GM21576 (cell line): ENCODE results near the gene CCL26.

Experiments
- ATAC-seq: cut with Tn5 transposase; IDR thresholded peaks from one replicate; pipeline ENCODE4 v1.9.1; 2021; ENCODE audit warnings: mild to moderate bottlenecking, moderate library complexity; ENCODE audit not compliant: unreplicated experiment

Gene CCL26

GRCh38 chr7:75772081-75773077, at the start of gene CCL26:
Gene CCL26, minus strand, starts transcription at chr7:75772211. Its CDS starts 35 bp downstream, at chr7:75772176.
- ATAC-seq = no peak

GRCh38 chr7:75820688-75821087, 48.7 kb upstream of the CCL26 start:
- ATAC-seq = no peak

DNA sequence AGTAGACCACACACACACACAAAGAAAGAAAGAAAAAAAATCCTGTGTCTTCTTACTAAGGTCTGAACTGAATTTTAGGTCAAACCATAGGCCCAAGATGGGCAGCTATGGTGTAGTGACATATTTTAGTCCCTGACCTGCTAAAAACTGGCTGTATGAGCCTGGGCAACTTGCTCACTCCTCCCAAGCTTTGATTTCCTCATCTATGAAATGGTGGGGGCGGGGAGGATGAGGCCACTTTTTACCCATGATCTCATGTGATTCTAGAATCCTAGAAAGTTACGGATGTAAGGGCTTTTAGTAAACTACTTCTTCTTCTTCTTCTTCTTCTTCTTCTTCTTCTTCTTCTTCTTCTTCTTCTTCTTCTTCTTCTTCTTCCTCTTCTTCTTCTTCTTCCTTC, 47.7 kb upstream of the CCL26 start:
- no peak for ATAC-seq

DNA sequence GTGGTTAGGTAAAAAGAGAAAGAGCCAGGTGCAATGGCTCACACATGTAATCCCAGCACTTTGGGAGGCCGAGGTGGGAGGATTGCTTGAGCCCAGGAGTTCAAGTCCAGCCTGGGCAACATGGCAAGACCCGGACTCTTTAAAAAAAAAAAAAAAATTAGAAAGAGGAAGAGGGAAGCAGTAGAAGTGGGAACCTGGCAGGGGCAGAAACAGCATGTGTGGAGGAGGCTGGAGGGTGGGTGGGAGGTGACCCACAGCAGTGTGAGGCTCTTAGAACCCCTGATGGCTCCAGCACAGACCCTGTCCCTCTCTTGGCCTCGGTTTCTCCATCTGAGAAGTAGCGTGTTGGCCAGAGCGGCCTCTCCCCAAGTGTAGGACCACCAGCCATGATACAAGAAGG, 46.5 kb upstream of the CCL26 start:
- no peak for ATAC-seq

DNA sequence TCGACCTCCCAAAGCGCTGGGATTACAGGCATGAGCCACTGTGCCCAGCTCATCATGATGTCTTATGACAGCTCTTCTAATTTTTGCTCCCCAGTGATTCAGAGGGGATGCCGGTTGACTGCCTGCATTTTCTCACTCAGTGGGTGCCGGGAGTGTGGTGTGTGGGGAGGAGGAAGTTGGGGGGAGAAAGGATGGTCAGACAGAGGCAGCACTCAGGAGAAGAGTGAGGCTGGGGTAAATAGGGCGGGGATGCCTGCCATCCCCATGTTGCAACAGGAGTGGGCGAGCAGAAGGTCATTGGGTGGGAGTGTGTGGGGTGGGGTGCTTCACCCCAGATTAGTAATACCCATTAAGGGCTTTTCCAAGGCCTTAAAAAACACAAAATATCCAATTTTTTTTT, 45.1 kb upstream of the CCL26 start:
- no peak for ATAC-seq

DNA sequence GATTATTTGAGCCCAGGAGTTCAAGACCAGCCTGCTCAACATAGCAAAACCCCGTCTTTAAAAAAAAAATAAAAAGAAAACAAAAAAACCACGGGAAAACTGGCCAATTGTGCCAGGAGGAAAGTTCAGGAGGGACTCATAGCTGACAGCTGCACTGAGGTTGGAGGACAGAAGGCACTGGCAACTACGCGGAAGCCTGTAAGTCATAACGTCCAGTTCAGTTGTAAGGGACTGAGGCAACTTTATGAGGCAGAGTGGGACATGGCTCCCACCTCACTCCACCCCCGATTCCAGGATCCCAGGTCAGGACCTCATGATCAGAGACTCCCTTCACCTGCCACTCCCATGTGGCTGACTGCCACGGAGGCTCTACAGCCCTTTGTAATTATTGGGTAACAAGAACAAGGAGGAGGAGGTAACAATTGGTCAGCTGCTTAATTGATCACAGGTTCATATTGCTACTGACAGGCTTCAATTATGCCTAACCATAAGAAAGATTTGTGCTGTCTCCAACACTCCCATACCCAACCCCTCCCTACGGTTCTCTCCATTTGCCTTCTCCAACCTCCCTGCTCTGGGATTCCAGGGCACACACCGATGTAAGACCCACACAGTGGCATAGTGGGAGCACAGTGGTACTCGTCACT, 43.5 kb upstream of the CCL26 start:
- ATAC-seq = no peak

GRCh38 chr7:75814407-75814947, 42.5 kb upstream of the CCL26 start:
- no peak for ATAC-seq

- no peak for ATAC-seq
Observed at GRCh38 chr7:75813781-75814236, 41.8 kb upstream of the CCL26 start, which contains the start of gene CCL24. Gene CCL24, minus strand, starts transcription at chr7:75813806. Its CDS starts 91 bp downstream, at chr7:75813715.

- ATAC-seq = no peak
Observed at GRCh38 chr7:75813084-75813483, 41.1 kb upstream of the CCL26 start.

DNA sequence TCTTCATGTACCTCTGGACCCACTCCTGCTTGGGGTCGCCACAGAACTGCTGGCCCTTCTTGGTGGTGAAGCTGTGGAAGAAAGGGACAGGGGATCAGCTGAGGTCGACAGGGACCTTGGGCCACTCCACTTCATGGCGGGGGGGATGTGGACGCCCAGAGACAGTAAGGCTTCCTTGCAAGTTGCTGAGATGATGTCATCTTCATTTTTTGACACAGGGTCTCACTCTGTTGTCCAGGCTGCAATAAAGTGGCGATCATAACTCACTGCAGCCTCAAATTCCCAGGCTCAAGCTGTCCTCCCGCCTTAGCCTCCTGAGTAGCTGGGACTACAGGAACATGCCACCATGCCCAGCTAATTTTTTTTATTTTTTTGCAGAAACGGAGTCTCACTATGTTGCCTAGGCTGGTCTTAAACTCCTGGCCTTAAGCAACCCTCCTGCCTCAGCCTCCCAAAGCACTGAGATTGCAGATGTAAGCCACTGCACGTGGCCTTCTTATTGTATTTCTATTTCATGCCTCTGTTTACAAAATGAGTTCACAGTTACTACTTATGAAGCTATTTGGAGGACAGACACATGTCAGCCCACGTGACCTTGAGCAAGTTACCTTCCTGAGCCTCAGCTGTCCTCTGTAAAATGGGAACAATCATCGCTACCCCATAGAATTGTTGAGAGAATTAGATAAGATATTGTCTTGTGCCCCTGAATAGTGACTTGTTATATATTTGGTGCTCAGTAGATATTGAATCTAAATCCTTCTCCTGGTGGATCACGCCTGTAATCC, 40.1 kb upstream of the CCL26 start:
- ATAC-seq = no peak

GRCh38 chr7:75809396-75809795, 37.4 kb upstream of the CCL26 start:
- no peak for ATAC-seq

GRCh38 chr7:75808106-75808505, 36.1 kb upstream of the CCL26 start:
- no peak for ATAC-seq

- no peak for ATAC-seq
Observed at GRCh38 chr7:75807452-75807851, 35.4 kb upstream of the CCL26 start.

- ATAC-seq = no peak
Observed at GRCh38 chr7:75806560-75807307, 34.7 kb upstream of the CCL26 start.

DNA sequence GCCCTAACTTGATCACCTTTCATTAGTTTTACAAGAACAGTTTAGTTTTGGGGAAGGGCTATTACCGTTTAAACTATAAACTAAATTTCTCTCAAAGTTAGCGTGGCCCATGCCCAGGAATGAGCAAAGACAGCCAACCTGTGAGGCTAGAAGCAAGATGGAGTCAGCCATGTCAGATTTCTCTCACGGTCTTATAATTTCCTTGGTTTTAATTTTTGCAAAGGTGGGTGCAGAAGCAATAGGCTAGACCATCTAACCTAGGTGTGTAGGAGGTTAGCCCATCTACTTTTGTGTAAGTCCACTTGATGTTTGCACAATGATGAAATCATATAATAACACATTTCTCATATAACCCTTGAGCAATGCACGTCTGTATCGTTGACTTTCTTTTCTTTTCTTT, 32.7 kb upstream of the CCL26 start:
- no peak for ATAC-seq

DNA sequence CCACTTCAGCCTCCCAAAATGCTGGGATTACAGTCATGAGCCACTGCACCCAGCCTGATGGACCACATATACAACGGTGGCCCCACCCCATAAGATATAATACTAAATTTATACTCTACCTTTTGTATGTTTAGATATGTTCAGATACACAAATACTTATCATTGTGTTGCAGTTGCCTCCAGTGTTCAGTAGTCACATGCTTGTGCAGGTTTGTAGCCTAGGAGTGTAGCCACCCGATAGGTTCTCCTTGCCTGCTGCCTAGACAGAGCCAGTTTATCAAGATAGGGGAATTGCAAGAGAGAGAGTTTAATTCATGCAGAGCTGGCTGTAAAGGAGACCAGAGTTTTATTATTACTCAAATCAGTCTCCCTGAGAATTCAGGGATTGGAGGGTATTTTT, 32.0 kb upstream of the CCL26 start:
- no peak for ATAC-seq

DNA sequence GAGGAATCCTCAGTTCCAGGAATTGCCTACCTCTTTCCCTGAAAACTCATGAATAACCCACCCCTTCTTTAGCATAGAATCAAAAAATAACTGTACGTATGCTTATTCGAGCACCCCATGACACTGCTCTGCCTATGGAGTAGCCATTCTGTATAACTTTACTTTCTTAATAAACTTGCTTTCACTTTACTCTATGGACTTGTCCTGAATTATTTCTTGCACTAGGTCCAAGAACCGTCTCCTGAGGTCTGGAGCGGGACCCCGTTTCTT, 30.5 kb upstream of the CCL26 start:
- ATAC-seq = no peak

DNA sequence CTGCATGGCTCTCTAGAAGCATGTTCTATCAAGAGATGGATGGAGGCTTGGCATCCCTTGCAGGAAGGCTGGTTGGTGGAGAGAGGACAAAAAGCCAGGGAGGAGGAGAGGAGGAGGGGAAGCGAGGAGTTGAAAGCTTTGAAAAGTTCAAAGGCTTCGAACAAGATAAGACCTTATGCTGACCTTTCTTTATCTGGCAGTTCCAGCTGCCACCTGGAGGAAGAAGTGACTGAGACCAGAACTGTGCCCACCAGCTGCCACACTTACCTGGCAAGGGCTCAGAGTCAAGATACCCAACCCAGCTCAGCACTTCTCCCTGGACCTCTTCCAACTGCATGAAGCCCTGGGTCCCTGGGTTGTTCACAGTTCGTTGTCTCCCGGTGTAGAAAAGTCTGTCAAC, 26.8 kb upstream of the CCL26 start:
- no peak for ATAC-seq

DNA sequence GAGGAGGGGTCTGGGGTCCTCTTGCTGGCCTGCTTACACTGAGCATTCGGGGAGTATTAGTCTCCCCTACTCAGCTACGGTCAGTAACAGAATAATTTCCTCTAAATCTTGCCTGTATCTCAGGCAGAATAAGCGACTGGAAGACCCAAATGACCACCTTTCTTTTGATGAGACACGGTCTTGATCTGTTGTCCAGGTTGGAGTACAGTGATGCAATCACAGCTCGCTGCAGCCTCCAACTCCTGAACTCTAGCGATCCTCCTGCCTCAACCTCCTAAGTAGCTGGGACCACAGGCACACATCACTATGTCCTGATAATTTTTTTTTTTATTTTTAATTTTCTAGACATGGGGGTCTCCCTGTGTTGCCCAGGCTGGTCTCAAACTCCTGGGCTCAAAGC, 24.4 kb upstream of the CCL26 start:
- no peak for ATAC-seq

- ATAC-seq = no peak
Observed at GRCh38 chr7:75795831-75796285, 23.8 kb upstream of the CCL26 start.
